Muscle of leg (tissue), 11 donors: ENCODE measurements around the gene BET1L. TPM values are rescaled to one million over a fixed set of nuclear protein-coding genes. Genes with fewer than 3 reads are reported as not detected.

ENCODE experiments used
- DNase-seq: peaks from one replicate; pipeline ENCODE4 v3.0.0; 2013
- H3K27ac ChIP-seq: one replicate; pipeline ENCODE4 v1.5.1; 2013; ENCODE audit warnings: mild to moderate bottlenecking, low read length, control low read depth
- H3K27me3 ChIP-seq: one replicate; pipeline ENCODE4 v1.6.1; 2013; ENCODE audit warnings: low read length; ENCODE audit not compliant: control insufficient read depth, insufficient read depth
- H3K36me3 ChIP-seq: one replicate; pipeline ENCODE4 v1.6.1; 2013; ENCODE audit warnings: low read length; ENCODE audit not compliant: control insufficient read depth, insufficient read depth
- H3K4me1 ChIP-seq: one replicate; pipeline ENCODE4 v1.6.1; 2013; ENCODE audit warnings: low read length; ENCODE audit not compliant: control insufficient read depth, insufficient read depth
- H3K4me3 ChIP-seq: one replicate; pipeline ENCODE4 v1.5.1; 2013; ENCODE audit warnings: low read length, control low read depth
- H3K9me3 ChIP-seq: replicated peaks from 2 replicates; pipeline ENCODE4 v1.6.1; 2013; ENCODE audit warnings: low read depth, low read length; ENCODE audit not compliant: control insufficient read depth
- whole genome bisulfite sequencing: methylation state at CpG from one replicate; pipeline ENCODE4 v1.1.5; 2013; ENCODE audit warnings: missing lambda C conversion rate; ENCODE audit not compliant: insufficient coverage; 5-methylcytosine and 5-hydroxymethylcytosine counted together
- polyA plus RNA-seq, 8 donors: library from polyadenylated mRNA; unstranded; fragments of 120-200 nt; gene quantifications; one replicate each; pipeline versions ENCODE4 v1.2.1 to v1.2.3, GENCODE V29; 2013; ENCODE audit warnings: inconsistent platforms in 1 of 8, low replicate concordance in 1 of 8; ENCODE audit not compliant: insufficient read length in 8 of 8, insufficient read depth in 1 of 8
- total RNA-seq: library from RNA; stranded (reverse); fragments of 120-200 nt; gene quantifications from one replicate; pipeline ENCODE4 v1.2.4, GENCODE V29; 2013

Gene BET1L
- total and polyA plus RNA-seq, 9 donors = 15.0 to 43.9 (median 35.8) TPM

GRCh38 chr11:205221-206001 is 1.8 kb downstream of the BET1L start:
- Histone ChIP-seq H3K36me3 (peaks cover 45% of the 10 kb centered on the region), H3K4me3 (no peak overlapping the region), H3K27me3 (no peaks in the 10 kb centered on the region), H3K27ac (no peak overlapping the region), H3K4me1 (peaks cover 43% of the 10 kb centered on the region), H3K9me3 (no peaks in the 10 kb centered on the region)
- 89% methylated on average over 12 of the region's 16 CpGs for WGBS
- no peak for DNase-seq

GRCh38 chr11:204587-205109 is 2.6 kb downstream of the BET1L start:
- Histone ChIP-seq H3K4me3 (no peak overlapping the region), H3K27me3 (no peaks in the 10 kb centered on the region), H3K27ac (no peak overlapping the region), H3K9me3 (no peaks in the 10 kb centered on the region), H3K4me1 (peaks cover 35% of the 10 kb centered on the region), H3K36me3 (peaks cover 43% of the 10 kb centered on the region)
- 93% methylated on average over 10 of the region's 12 CpGs for WGBS
- DNase-seq = no peak

- Histone ChIP-seq H3K4me3 (no peak overlapping the region), H3K4me1 (peaks cover 30% of the 10 kb centered on the region), H3K27me3 (no peaks in the 10 kb centered on the region), H3K27ac (no peak overlapping the region), H3K9me3 (no peaks in the 10 kb centered on the region), H3K36me3 (peaks cover 41% of the 10 kb centered on the region)
- WGBS = 95% methylated on average over 4 of the region's 4 CpGs
- no peak for DNase-seq
These were observed 3.1 kb downstream of the BET1L start for GRCh38 chr11:203945-204586.

GRCh38 chr11:203056-203944 is 3.9 kb downstream of the BET1L start:
- no peak overlapping the region for H3K4me3 ChIP-seq
- no peaks in the 10 kb centered on the region for H3K9me3 ChIP-seq
- H3K36me3 ChIP-seq = peaks cover 41% of the 10 kb centered on the region
- H3K27me3 ChIP-seq = no peaks in the 10 kb centered on the region
- H3K27ac ChIP-seq = no peak overlapping the region
- DNase-seq = no peak
- WGBS = 82% methylated on average over 5 of the region's 7 CpGs
- peaks cover 30% of the 10 kb centered on the region for H3K4me1 ChIP-seq

- Histone ChIP-seq H3K4me1 (peaks cover 30% of the 10 kb centered on the region), H3K36me3 (peaks cover 41% of the 10 kb centered on the region), H3K27me3 (no peaks in the 10 kb centered on the region), H3K9me3 (no peaks in the 10 kb centered on the region), H3K4me3 (no peak overlapping the region), H3K27ac (no peak overlapping the region)
- WGBS = 68% methylated on average over 5 of the region's 8 CpGs
- DNase-seq = no peak
These were observed 4.7 kb downstream of the BET1L start for GRCh38 chr11:202490-202889.

- H3K36me3 ChIP-seq = peaks cover 41% of the 10 kb centered on the region
- DNase-seq = no peak
- WGBS = 58% methylated on average over 10 of the region's 15 CpGs
- peaks cover 30% of the 10 kb centered on the region for H3K4me1 ChIP-seq
- no peaks in the 10 kb centered on the region for H3K27me3 ChIP-seq
- H3K4me3 ChIP-seq = no peak overlapping the region
- H3K9me3 ChIP-seq = no peaks in the 10 kb centered on the region
- H3K27ac ChIP-seq = no peak overlapping the region
These were observed 5.2 kb downstream of the BET1L start for GRCh38 chr11:201966-202365.

GRCh38 chr11:200224-201003 is 6.8 kb downstream of the BET1L start:
- no peak for DNase-seq
- Histone ChIP-seq H3K4me3 (no peak overlapping the region), H3K4me1 (peaks cover 17% of the 10 kb centered on the region), H3K27ac (no peak overlapping the region), H3K36me3 (peaks cover 38% of the 10 kb centered on the region), H3K27me3 (no peaks in the 10 kb centered on the region), H3K9me3 (no peaks in the 10 kb centered on the region)
- 93% methylated on average over 11 of the region's 13 CpGs for WGBS

GRCh38 chr11:199782-200181 is 7.4 kb downstream of the BET1L start:
- Histone ChIP-seq H3K4me3 (no peak overlapping the region), H3K27me3 (no peaks in the 10 kb centered on the region), H3K4me1 (peaks cover 12% of the 10 kb centered on the region), H3K9me3 (no peaks in the 10 kb centered on the region), H3K27ac (no peak overlapping the region), H3K36me3 (peaks cover 31% of the 10 kb centered on the region)
- 86% methylated on average over 2 of the region's 8 CpGs for whole genome bisulfite sequencing
- no peak for DNase-seq

GRCh38 chr11:199004-199581 is 8.1 kb downstream of the BET1L start:
- H3K27ac ChIP-seq = no peak overlapping the region
- no peaks in the 10 kb centered on the region for H3K9me3 ChIP-seq
- H3K27me3 ChIP-seq = no peaks in the 10 kb centered on the region
- H3K4me1 ChIP-seq = peaks cover 7% of the 10 kb centered on the region
- peaks cover 24% of the 10 kb centered on the region for H3K36me3 ChIP-seq
- DNase-seq = no peak
- 84% methylated on average over 13 of the region's 13 CpGs for WGBS
- no peak overlapping the region for H3K4me3 ChIP-seq
